K562 (cell line): Measurements from ENCODE around the gene MVP. TPM values are rescaled to one million over a fixed set of nuclear protein-coding genes. Genes with fewer than 3 reads are reported as not detected.

Experiments
- BCOR ChIP-seq: fragments of 450-650 bp; IDR thresholded peaks from 2 replicates; pipeline ENCODE4 v1.6.1; 2016
- FOXM1 ChIP-seq, 2 experiments: fragments of 450-650 bp in 1 of 2; sonication (generic) in 1 of 2; formaldehyde crosslinking in 1 of 2; IDR thresholded peaks; 2 replicates each; pipeline versions ENCODE4 v1.6.1 to v1.9.0; 2017 to 2022; ENCODE audit warnings: low read depth in 2 of 2, mild to moderate bottlenecking in 2 of 2, missing genetic modification reagents in 1 of 2, moderate library complexity in 1 of 2
- GMEB1 ChIP-seq: fragments of 250-450 bp; sonication (Bioruptor Pico); IDR thresholded peaks from 2 replicates; pipeline ENCODE4 v1.4.0; 2020; ENCODE audit warnings: mild to moderate bottlenecking
- KDM4B ChIP-seq, 2 experiments: fragments of 450-650 bp in 1 of 2; sonication (generic) in 1 of 2; IDR thresholded peaks; 2 replicates each; pipeline ENCODE4 v1.6.1; 2016 to 2017; ENCODE audit warnings: borderline replicate concordance in 2 of 2, antibody characterized with exemption in 1 of 2, low read depth in 1 of 2, mild to moderate bottlenecking in 1 of 2
- MGA ChIP-seq: fragments of 450-650 bp; IDR thresholded peaks from 2 replicates; pipeline ENCODE4 v1.6.1; 2016; ENCODE audit warnings: mild to moderate bottlenecking, moderate library complexity
- PREB ChIP-seq: sonication (generic); formaldehyde crosslinking; IDR thresholded peaks from 2 replicates; pipeline ENCODE4 v1.8.1; 2023; ENCODE audit warnings: mild to moderate bottlenecking, missing genetic modification reagents
- STAG1 ChIP-seq: sonication (generic); formaldehyde crosslinking; IDR thresholded peaks from 2 replicates; pipeline ENCODE4 v1.5.0; 2020; ENCODE audit warnings: missing genetic modification reagents, borderline replicate concordance
- TCF3 ChIP-seq: sonication (generic); formaldehyde crosslinking; IDR thresholded peaks from 2 replicates; pipeline ENCODE4 v1.4.0; 2020; ENCODE audit warnings: mild to moderate bottlenecking, missing genetic modification reagents
- TFE3 ChIP-seq: fragments of 450-650 bp; formaldehyde crosslinking; IDR thresholded peaks from 2 replicates; pipeline ENCODE4 v1.4.0; 2020; ENCODE audit warnings: mild to moderate bottlenecking, mixed read lengths
- ZNF311 ChIP-seq: fragments of 250-450 bp; sonication (Bioruptor Pico); IDR thresholded peaks from 2 replicates; pipeline ENCODE4 v1.4.0; 2020; ENCODE audit warnings: mild to moderate bottlenecking, moderate library complexity
- polyA plus RNA-seq, 8 experiments: library from polyadenylated mRNA; depleted of rRNA in 4 of 8; stranded (reverse) in 5 of 8; unstranded in 3 of 8; fragments of >200 nt; fragmentation: Nextera tagmentation in 2 of 8; fragmentation: Illumina TruSeq in 1 of 8; extraction: Ambion mirVana in 2 of 8; extraction: Trizol in 1 of 8; gene quantifications; 2 replicates each; pipeline versions ENCODE4 v1.2.1 to v1.2.3, GENCODE V29; 2011 to 2014; ENCODE audit warnings: inconsistent platforms in 1 of 8, missing spikeins in 1 of 8
- total RNA-seq, 7 experiments: library from RNA; depleted of rRNA in 6 of 7; stranded (reverse); fragments of >200 nt in 6 of 7; fragmentation: Illumina TruSeq in 2 of 7; extraction: Trizol in 2 of 7; gene quantifications; 2 replicates each; pipeline versions ENCODE4 v1.2.1 to v1.2.3, GENCODE V29; 2011 to 2021; ENCODE audit warnings: low replicate concordance in 1 of 7

Gene MVP
- total and polyA plus RNA-seq, 9 of the 15 experiments (the other 6 are each of a cell fraction or from before 2014, with no cell fraction given): 0.39 to 1.9 (median 0.76) TPM; not detected in 2

- TF ChIP-seq GMEB1 (CRISPR knock-in tag) (no peak), KDM4B (IDR thresholded peaks at IDR 0.05; ENCODE audit: borderline replicate concordance in 2 of 2, low read depth in 1 of 2) (no peak), FOXM1 (IDR thresholded peaks at IDR 0.05; ENCODE audit: low read depth) (no peak), FOXM1 (CRISPR knock-in tag; IDR thresholded peaks at IDR 0.05; ENCODE audit: low read depth) (no peak), MGA (no peak), BCOR (no peak), PREB (no peak), TFE3 (no peak), STAG1 (no peak), ZNF311 (CRISPR knock-in tag) (no peak), TCF3 (CRISPR knock-in tag) (no peak)
Observed at GRCh38 chr16:29811170-29811895, 8.9 kb upstream of the MVP start (continued).
